Endodermal cell (in vitro differentiated cells): Measurements from ENCODE around the gene RNF111. TPM values are rescaled to one million over a fixed set of nuclear protein-coding genes. Genes with fewer than 3 reads are reported as not detected.

ENCODE experiments used
- DNase-seq: peaks from one replicate; pipeline ENCODE4 v3.0.0-alpha.2; 2017
- H3K27ac ChIP-seq: 2 replicates; pipeline ENCODE4 v1.5.1; 2013; ENCODE audit warnings: mild to moderate bottlenecking, low read depth, low read length, moderate library complexity
- H3K27me3 ChIP-seq: 2 replicates; pipeline ENCODE4 v1.6.1; 2013; ENCODE audit warnings: mild to moderate bottlenecking, low read length, moderate library complexity; ENCODE audit not compliant: insufficient read depth, control insufficient read depth, poor library complexity, severe bottlenecking
- H3K36me3 ChIP-seq: 2 replicates; pipeline ENCODE4 v1.7.0; 2013; ENCODE audit warnings: mild to moderate bottlenecking, low read length, moderate library complexity; ENCODE audit not compliant: control insufficient read depth, insufficient read depth
- H3K4me1 ChIP-seq: one replicate; pipeline ENCODE4 v1.7.0; 2013; ENCODE audit warnings: low read length; ENCODE audit not compliant: control insufficient read depth, insufficient read depth
- H3K4me3 ChIP-seq: 2 replicates; pipeline ENCODE4 v1.5.1; 2013; ENCODE audit warnings: mild to moderate bottlenecking, low read length, moderate library complexity
- H3K9ac ChIP-seq: 2 replicates; pipeline ENCODE4 v1.6.1; 2013; ENCODE audit warnings: mild to moderate bottlenecking, low read length, moderate library complexity; ENCODE audit not compliant: poor library complexity, severe bottlenecking; ENCODE audit errors: extremely low read depth
- H3K9me3 ChIP-seq: 2 replicates; pipeline ENCODE4 v1.6.1; 2013; ENCODE audit warnings: mild to moderate bottlenecking, low read length, moderate library complexity; ENCODE audit not compliant: control insufficient read depth
- H3K27ac Mint-ChIP-seq: 2 replicates; pipeline ENCODE4 v1.8.0; 2020; ENCODE audit warnings: mixed read lengths
- H3K27me3 Mint-ChIP-seq: 2 replicates; pipeline ENCODE4 v1.8.0; 2021; ENCODE audit warnings: mild to moderate bottlenecking, mixed read lengths; ENCODE audit not compliant: insufficient read depth
- H3K36me3 Mint-ChIP-seq: 2 replicates; pipeline ENCODE4 v1.8.0; 2020; ENCODE audit warnings: low read depth, mixed read lengths
- H3K4me1 Mint-ChIP-seq: 2 replicates; pipeline ENCODE4 v1.8.0; 2020; ENCODE audit warnings: mixed read lengths
- H3K4me3 Mint-ChIP-seq: 2 replicates; pipeline ENCODE4 v1.8.0; 2020; ENCODE audit warnings: mild to moderate bottlenecking, moderate library complexity, mixed read lengths
- H3K9me3 Mint-ChIP-seq: 2 replicates; pipeline ENCODE4 v1.8.0; 2020; ENCODE audit warnings: mild to moderate bottlenecking, mixed read lengths
- CTCF ChIP-seq: fragments of 200-600 bp; sonication (generic); conservative IDR thresholded peaks from 2 replicates; pipeline ENCODE4 v1.5.0; 2021; ENCODE audit warnings: antibody characterized with exemption, mild to moderate bottlenecking
- WGBS, 2 experiments: methylation state at CpG; one replicate each; pipeline versions ENCODE4 v1.1.5 to v1.1.7; 2013; ENCODE audit warnings: missing lambda C conversion rate in 2 of 2, mixed read lengths in 1 of 2; ENCODE audit not compliant: insufficient coverage in 1 of 2, insufficient read length in 1 of 2; 5-methylcytosine and 5-hydroxymethylcytosine counted together
- total RNA-seq, 2 donors: library from RNA; stranded (reverse); fragmentation: NEBNext Ultra II Directional in 1 of 2; extraction: Animal tissue kit (Norgen Biotek cat#: 25700) in 1 of 2; gene quantifications; 2 replicates in 1 of 2; 3 replicates in 1 of 2; pipeline ENCODE4 v1.2.1, GENCODE V29; 2021

The RNF111 gene
- total RNA-seq, 2 donors from 2014 or later = 31.6 to 31.9 TPM

GRCh38 chr15:59116771-59117170 lies 129.3 kb downstream of the RNF111 start:
- no peak overlapping the region for H3K9ac ChIP-seq
- H3K36me3 ChIP-seq = peaks cover 86% of the 10 kb centered on the region
- H3K27me3 ChIP-seq = no peaks in the 10 kb centered on the region
- Mint-ChIP-seq H3K27ac (no peak overlapping the region), H3K9me3 (no peaks in the 10 kb centered on the region), H3K36me3 (peaks cover 69% of the 10 kb centered on the region), H3K4me3 (no peak overlapping the region), H3K4me1 (peaks cover 8% of the 10 kb centered on the region), H3K27me3 (no peaks in the 10 kb centered on the region)
- no peak for TF ChIP-seq CTCF
- WGBS, 2 experiments = 95 to 97% methylated on average over 6 of the region's 6 CpGs
- H3K9me3 ChIP-seq = no peaks in the 10 kb centered on the region
- H3K4me3 ChIP-seq = no peak overlapping the region
- no peak overlapping the region for H3K27ac ChIP-seq
- H3K4me1 ChIP-seq = peaks cover 6% of the 10 kb centered on the region
- no peak for DNase-seq

- no peaks in the 10 kb centered on the region for H3K27me3 Mint-ChIP-seq
- H3K27ac Mint-ChIP-seq = no peak overlapping the region
- no peak overlapping the region for H3K9ac ChIP-seq
- no peak for DNase-seq
- no peak overlapping the region for H3K4me3 ChIP-seq
- H3K36me3 ChIP-seq = peaks cover 89% of the 10 kb centered on the region
- peaks cover 5% of the 10 kb centered on the region for H3K4me1 ChIP-seq
- peaks cover 5% of the 10 kb centered on the region for H3K4me1 Mint-ChIP-seq
- no peak for TF ChIP-seq CTCF
- H3K4me3 Mint-ChIP-seq = no peak overlapping the region
- no peaks in the 10 kb centered on the region for H3K27me3 ChIP-seq
- no peaks in the 10 kb centered on the region for H3K9me3 ChIP-seq
- H3K9me3 Mint-ChIP-seq = no peaks in the 10 kb centered on the region
- no peak overlapping the region for H3K27ac ChIP-seq
- WGBS, 2 experiments = 84 to 94% methylated on average over 5 of the region's 5 CpGs
- peaks cover 79% of the 10 kb centered on the region for H3K36me3 Mint-ChIP-seq
Measured at GRCh38 chr15:59119625-59120024, 132.2 kb downstream of the RNF111 start.

GRCh38 chr15:59120937-59121336 lies 133.5 kb downstream of the RNF111 start:
- Histone ChIP-seq H3K9ac (no peak overlapping the region), H3K27ac (no peak overlapping the region), H3K4me1 (no peaks in the 10 kb centered on the region), H3K9me3 (peaks cover 4% of the 10 kb centered on the region), H3K4me3 (no peak overlapping the region), H3K36me3 (peaks cover 88% of the 10 kb centered on the region), H3K27me3 (no peaks in the 10 kb centered on the region)
- no peak for DNase-seq
- Mint-ChIP-seq H3K27me3 (no peaks in the 10 kb centered on the region), H3K9me3 (peaks cover 5% of the 10 kb centered on the region), H3K27ac (no peak overlapping the region), H3K36me3 (peaks cover 82% of the 10 kb centered on the region), H3K4me3 (no peak overlapping the region), H3K4me1 (no peaks in the 10 kb centered on the region)
- 92 to 96% methylated on average over 5 of the region's 5 CpGs for WGBS, 2 experiments
- no peak for TF ChIP-seq CTCF
